HCT116 (cell line): Measurements from ENCODE around the gene OPHN1. TPM values are rescaled to one million over a fixed set of nuclear protein-coding genes. Genes with fewer than 3 reads are reported as not detected.

Source experiments
- ATAC-seq: fragments of 200-7000 bp; cut with Tn5 transposase; 2 replicates; pipeline ENCODE4 v1.9.1; 2020; ENCODE audit warnings: mild to moderate bottlenecking, moderate library complexity
- BruUV-seq: library from RNA; stranded (reverse); fragments of 400-500 nt; replicated peaks from 2 replicates; lab custom pipeline; 2021; lab: Mats Ljungman, UMichigan
- CTCF ChIA-PET: fragments of 300-600 bp; sonication (Branson Sonifier 250); formaldehyde crosslinking; loops from one replicate; lab custom pipeline; 2021; ENCODE audit warnings: antibody characterized with exemption; lab: Charles Lee
- POLR2A ChIA-PET: fragments of 300-600, 350-600 bp; sonication (Branson Sonifier 250); formaldehyde crosslinking; loops from one replicate; lab custom pipeline; 2021; ENCODE audit warnings: antibody characterized with exemption; lab: Charles Lee
- RAD21 ChIA-PET, 2 experiments: fragments of 300-600 bp; sonication (Branson Sonifier 250); formaldehyde crosslinking; loops; one replicate each; lab custom pipeline; 2023; ENCODE audit warnings: low total read pairs in 2 of 2; ENCODE audit not compliant: uncharacterized antibody in 2 of 2, unreplicated experiment in 2 of 2, low non-redundant PET in 1 of 2; lab: Charles Lee
- DNase-seq: peaks from one replicate; pipeline ENCODE4 v3.0.0-alpha.2; 2010; ENCODE audit warnings: low read depth, low spot score
- H2AFZ ChIP-seq: fragments of 200-600 bp; shearing (Covaris generic), sonication (generic); 2 replicates; pipeline ENCODE4 v1.6.1; 2017; ENCODE audit warnings: low read depth, mixed run types, mixed read lengths, antibody characterized with exemption, low read length; ENCODE audit not compliant: poor library complexity, severe bottlenecking
- H3K27ac ChIP-seq: 2 replicates; pipeline ENCODE4 v1.5.1; 2012; ENCODE audit warnings: low read depth, low read length
- H3K27me3 ChIP-seq: fragments of 200-600 bp; sonication (generic); 2 replicates; pipeline ENCODE4 v1.6.1; 2016; ENCODE audit warnings: mixed run types, low read length, mixed read lengths; ENCODE audit not compliant: insufficient read depth
- H3K36me3 ChIP-seq, 2 experiments: fragments of 200-500 bp in 1 of 2; fragments of 200-600 bp in 1 of 2; sonication (Bioruptor generic) in 1 of 2; sonication (generic) in 1 of 2; 2 replicates each; pipeline versions ENCODE4 v1.5.1 to v1.6.1; 2014 to 2016; ENCODE audit warnings: low read length in 2 of 2, inconsistent platforms in 1 of 2, mixed read lengths in 1 of 2, mixed run types in 1 of 2; ENCODE audit not compliant: insufficient read depth in 2 of 2, control insufficient read depth in 1 of 2
- H3K4me1 ChIP-seq, 2 experiments: fragments of 200-600 bp in 1 of 2; sonication (generic) in 1 of 2; 2 replicates each; pipeline versions ENCODE4 v1.5.1 to v1.6.1; 2012 to 2017; ENCODE audit warnings: low read length in 2 of 2, inconsistent platforms in 1 of 2, mild to moderate bottlenecking in 1 of 2, mixed read lengths in 1 of 2, mixed run types in 1 of 2, moderate library complexity in 1 of 2; ENCODE audit not compliant: insufficient read depth in 2 of 2, control insufficient read depth in 1 of 2
- H3K4me2 ChIP-seq: fragments of 200-600 bp; sonication (generic); 2 replicates; pipeline ENCODE4 v1.6.1; 2017; ENCODE audit warnings: mixed run types, low read length, mixed read lengths
- H3K4me3 ChIP-seq, 2 experiments: fragments of 200-600 bp in 1 of 2; sonication (generic) in 1 of 2; replicated peaks in 1 of 2; 2 replicates each; pipeline ENCODE4 v1.5.1; 2011 to 2016; ENCODE audit warnings: low read length in 2 of 2, control low read depth in 1 of 2, low read depth in 1 of 2, mild to moderate bottlenecking in 1 of 2, mixed read lengths in 1 of 2, mixed run types in 1 of 2
- H3K79me2 ChIP-seq: fragments of 200-600 bp; sonication (generic); 2 replicates; pipeline ENCODE4 v1.6.1; 2017; ENCODE audit warnings: mild to moderate bottlenecking, mixed run types, low read length, moderate library complexity, mixed read lengths; ENCODE audit not compliant: insufficient read depth
- H3K9ac ChIP-seq: fragments of 200-600 bp; sonication (generic); 2 replicates; pipeline ENCODE4 v1.6.1; 2016; ENCODE audit warnings: low read length, mixed read lengths
- H3K9me2 ChIP-seq: fragments of 200-600 bp; sonication (generic), shearing (Covaris generic); 2 replicates; pipeline ENCODE4 v1.6.1; 2017; ENCODE audit warnings: mixed run types, mild to moderate bottlenecking, moderate library complexity; ENCODE audit not compliant: insufficient read depth
- H3K9me3 ChIP-seq, 2 experiments: fragments of 200-500 bp in 1 of 2; fragments of 200-600 bp in 1 of 2; sonication (Bioruptor generic) in 1 of 2; sonication (generic) in 1 of 2; 2 replicates each; pipeline ENCODE4 v1.6.1; 2014 to 2017; ENCODE audit warnings: low read length in 2 of 2, mixed read lengths in 2 of 2, inconsistent platforms in 1 of 2, low read depth in 1 of 2, mild to moderate bottlenecking in 1 of 2, mixed run types in 1 of 2, moderate library complexity in 1 of 2; ENCODE audit not compliant: control insufficient read depth in 1 of 2, insufficient read depth in 1 of 2
- H4K20me1 ChIP-seq: fragments of 200-600 bp; sonication (generic), shearing (Covaris generic); 2 replicates; pipeline ENCODE4 v1.6.1; 2017; ENCODE audit warnings: mixed run types, mild to moderate bottlenecking, moderate library complexity; ENCODE audit not compliant: insufficient read depth
- CBX3 ChIP-seq: IDR thresholded peaks from 2 replicates; pipeline ENCODE4 v1.6.1; 2012; ENCODE audit warnings: low read depth
- CEBPB ChIP-seq: IDR thresholded peaks from 2 replicates; pipeline ENCODE4 v1.6.1; 2012; ENCODE audit warnings: low read depth
- CTCF ChIP-seq, 3 experiments: fragments of 200-600 bp in 1 of 3; sonication (generic) in 1 of 3; IDR thresholded peaks in 2 of 3; conservative IDR thresholded peaks in 1 of 3; 2 replicates each; pipeline ENCODE4 v1.5.1; 2012 to 2017; ENCODE audit warnings: low read depth in 2 of 3, low read length in 2 of 3, antibody characterized with exemption in 1 of 3, borderline replicate concordance in 1 of 3, control low read depth in 1 of 3, mild to moderate bottlenecking in 1 of 3, mixed read lengths in 1 of 3, mixed run types in 1 of 3, moderate library complexity in 1 of 3; ENCODE audit not compliant: insufficient read depth in 1 of 3
- EGR1 ChIP-seq: IDR thresholded peaks from 2 replicates; pipeline ENCODE4 v1.6.1; 2012; ENCODE audit warnings: low read depth
- EZH2 ChIP-seq: fragments of 200-600 bp; sonication (generic); IDR thresholded peaks from 2 replicates; pipeline ENCODE4 v1.6.1; 2017; ENCODE audit warnings: antibody characterized with exemption, mixed run types
- EZH2phosphoT487 ChIP-seq: fragments of 200-600 bp; IDR thresholded peaks from 2 replicates; pipeline ENCODE4 v1.6.1; 2018; ENCODE audit warnings: antibody characterized with exemption, borderline replicate concordance
- FOSL1 ChIP-seq: IDR thresholded peaks from 2 replicates; pipeline ENCODE4 v1.6.1; 2012; ENCODE audit warnings: low read depth
- JUND ChIP-seq: IDR thresholded peaks from 2 replicates; pipeline ENCODE4 v1.6.1; 2012
- MAX ChIP-seq: IDR thresholded peaks from 2 replicates; pipeline ENCODE4 v1.6.1; 2012
- POLR2A ChIP-seq: IDR thresholded peaks from 2 replicates; pipeline ENCODE4 v1.7.0; 2011; ENCODE audit warnings: borderline replicate concordance; ENCODE audit not compliant: insufficient read depth, insufficient read length; ENCODE audit errors: extremely low read depth
- POLR2AphosphoS5 ChIP-seq: IDR thresholded peaks from 2 replicates; pipeline ENCODE4 v1.6.1; 2011; ENCODE audit warnings: mild to moderate bottlenecking, low read depth, low read length, moderate library complexity
- RAD21 ChIP-seq: IDR thresholded peaks from 2 replicates; pipeline ENCODE4 v1.6.1; 2012; ENCODE audit warnings: low read depth, mild to moderate bottlenecking
- REST ChIP-seq: IDR thresholded peaks from 2 replicates; pipeline ENCODE4 v1.6.1; 2012; ENCODE audit warnings: low read depth
- SIN3A ChIP-seq: IDR thresholded peaks from 2 replicates; pipeline ENCODE4 v1.6.1; 2012; ENCODE audit warnings: low read depth
- SP1 ChIP-seq: IDR thresholded peaks from 2 replicates; pipeline ENCODE4 v1.6.1; 2012; ENCODE audit warnings: low read depth
- SRF ChIP-seq: IDR thresholded peaks from 2 replicates; pipeline ENCODE4 v1.6.1; 2012; ENCODE audit warnings: low read depth
- TCF7L2 ChIP-seq: IDR thresholded peaks from 2 replicates; pipeline ENCODE4 v1.7.0; 2011; ENCODE audit warnings: borderline replicate concordance, inconsistent platforms; ENCODE audit not compliant: insufficient read depth, insufficient read length; ENCODE audit errors: extremely low read depth
- ZBTB33 ChIP-seq: IDR thresholded peaks from 2 replicates; pipeline ENCODE4 v1.6.1; 2011; ENCODE audit warnings: mild to moderate bottlenecking, low read length, moderate library complexity; ENCODE audit not compliant: insufficient replicate concordance; ENCODE audit errors: extremely low read depth
- ZFX ChIP-seq: fragments of 450-650 bp; IDR thresholded peaks from 2 replicates; pipeline ENCODE4 v1.6.1; 2017
- ZNF274 ChIP-seq: fragments of 200-500 bp; sonication (Bioruptor generic); IDR thresholded peaks from 2 replicates; pipeline ENCODE4 v1.6.1; 2014; ENCODE audit warnings: mild to moderate bottlenecking, low read depth, low read length, inconsistent platforms
- intact Hi-C: fragments of 100-400 bp; cut with micrococcal nuclease; formaldehyde crosslinking; loops from 2 replicates; pipeline ENCODE4 v1.10.0; 2022
- total RNA-seq: library from RNA; stranded (reverse); gene quantifications from one replicate; pipeline ENCODE4 v1.2.1, GENCODE V29; 2021; ENCODE audit not compliant: unreplicated experiment

The OPHN1 gene
- total RNA-seq, 1 experiment from 2014 or later: 2.9 TPM

- Histone ChIP-seq H3K9me2 (no peaks in the 10 kb centered on the region), H3K4me1 (no peaks in the 10 kb centered on the region)
- no peak for TF ChIP-seq JUND
- TF ChIP-seq FOSL1: no peak
- no peak for TF ChIP-seq CBX3
- TF ChIP-seq EZH2phosphoT487: no peak
- no peak for TF ChIP-seq SRF
- TF ChIP-seq CTCF (IDR thresholded peaks at IDR 0.05 in 2 of 3, conservative IDR thresholded peaks at IDR 0.05 in 1 of 3; ENCODE audit: borderline replicate concordance in 1 of 3, insufficient read depth in 1 of 3, low read depth in 2 of 3, low read length in 2 of 3): no peak
- no peak for TF ChIP-seq SIN3A
- TF ChIP-seq CEBPB: no peak
- no peak for TF ChIP-seq EGR1
- no peak for TF ChIP-seq MAX
- no peak for TF ChIP-seq EZH2
- TF ChIP-seq ZBTB33: no peak
- no peak for TF ChIP-seq REST
- TF ChIP-seq POLR2A: no peak
- TF ChIP-seq RAD21: no peak
- TF ChIP-seq SP1: no peak
- no peak for TF ChIP-seq TCF7L2
- TF ChIP-seq ZFX: no peak
- TF ChIP-seq POLR2AphosphoS5: no peak
- no peak for TF ChIP-seq ZNF274
- TF ChIP-seq, all 23 proteins: peak for 0
- Histone ChIP-seq H4K20me1 (no peaks in the 10 kb centered on the region), H3K79me2 (no peaks in the 10 kb centered on the region), H3K36me3 (no peaks in the 10 kb centered on the region), H3K27me3 (no peaks in the 10 kb centered on the region), H3K27ac (no peak overlapping the region), H3K9ac (no peak overlapping the region), H3K4me2 (no peak overlapping the region), H3K4me3 (no peak overlapping the region), H3K9me3 (no peaks in the 10 kb centered on the region), H2AFZ (no peak overlapping the region)
- ChIA-PET RAD21 (no interaction called here), POLR2A (no interaction called here), CTCF (no interaction called here)
- DNase-seq (no peak), ATAC-seq (no peak)
- intact Hi-C loops: loop anchor here (10.0 kb wide), 1 partner anchor 585 kb away; no protein-coding TSS in a partner anchor
- no TSS peak for BruUV-seq
Observed at GRCh38 chrX:68139791-68140190, 293.5 kb downstream of the OPHN1 start.
